HG03460 (cell line): ENCODE measurements around the gene ISX.
A peak's percentile ranks its signal among the peaks of the same experiment; 100 is the strongest.

Experiments
- ATAC-seq: cut with Tn5 transposase; IDR thresholded peaks from one replicate; pipeline ENCODE4 v1.9.1; 2021; ENCODE audit not compliant: unreplicated experiment

The ISX gene

GRCh38 chr22:35109616-35110015, 43.7 kb downstream of the ISX start:
- no peak for ATAC-seq

- ATAC-seq, result no peak
Observed at GRCh38 chr22:35111244-35111643, 45.3 kb downstream of the ISX start.

GRCh38 chr22:35113341-35113740, 47.4 kb downstream of the ISX start:
- ATAC-seq, result no peak

- ATAC-seq, result no peak
Observed at GRCh38 chr22:35114131-35114980, 48.4 kb downstream of the ISX start.

- ATAC-seq, result no peak
Observed at GRCh38 chr22:35115515-35115914, 49.6 kb downstream of the ISX start.

GRCh38 chr22:35116269-35116668, 50.3 kb downstream of the ISX start:
- ATAC-seq, result no peak

- ATAC-seq, result no peak
Observed at GRCh38 chr22:35116817-35117216, 50.9 kb downstream of the ISX start.

GRCh38 chr22:35119494-35119893, 53.5 kb downstream of the ISX start:
- ATAC-seq, result no peak

- ATAC-seq, result no peak
Observed at GRCh38 chr22:35124691-35125219, 58.8 kb downstream of the ISX start.

GRCh38 chr22:35126993-35127392, 61.0 kb downstream of the ISX start:
- ATAC-seq, result peak; percentile 51

GRCh38 chr22:35128637-35129036, 62.7 kb downstream of the ISX start:
- no peak for ATAC-seq

- no peak for ATAC-seq
Observed at GRCh38 chr22:35131525-35132000, 65.6 kb downstream of the ISX start.

- ATAC-seq, result no peak
Observed at GRCh38 chr22:35132568-35132967, 66.6 kb downstream of the ISX start.

GRCh38 chr22:35133702-35134380, 67.9 kb downstream of the ISX start:
- no peak for ATAC-seq

- ATAC-seq, result no peak
Observed at GRCh38 chr22:35134637-35135036, 68.7 kb downstream of the ISX start.

GRCh38 chr22:35135165-35135564, 69.2 kb downstream of the ISX start:
- ATAC-seq, result no peak
